ENCODE data around the gene ADGRA1.
"Not testable (repeated sequence)": the region's sequence is repeated elsewhere in the genome, so short reads cannot be mapped to it uniquely, and the experiment has no call there.

The ADGRA1 gene

GRCh38 chr10:133165556-133166503 is 78.1 kb downstream of the ADGRA1 start:
- DNase-seq, result no peak

- DNase-seq, result no peak
Observed at GRCh38 chr10:133166504-133166827, 78.7 kb downstream of the ADGRA1 start.

- no peak for DNase-seq
Observed at GRCh38 chr10:133166828-133167692, 79.3 kb downstream of the ADGRA1 start.

DNA sequence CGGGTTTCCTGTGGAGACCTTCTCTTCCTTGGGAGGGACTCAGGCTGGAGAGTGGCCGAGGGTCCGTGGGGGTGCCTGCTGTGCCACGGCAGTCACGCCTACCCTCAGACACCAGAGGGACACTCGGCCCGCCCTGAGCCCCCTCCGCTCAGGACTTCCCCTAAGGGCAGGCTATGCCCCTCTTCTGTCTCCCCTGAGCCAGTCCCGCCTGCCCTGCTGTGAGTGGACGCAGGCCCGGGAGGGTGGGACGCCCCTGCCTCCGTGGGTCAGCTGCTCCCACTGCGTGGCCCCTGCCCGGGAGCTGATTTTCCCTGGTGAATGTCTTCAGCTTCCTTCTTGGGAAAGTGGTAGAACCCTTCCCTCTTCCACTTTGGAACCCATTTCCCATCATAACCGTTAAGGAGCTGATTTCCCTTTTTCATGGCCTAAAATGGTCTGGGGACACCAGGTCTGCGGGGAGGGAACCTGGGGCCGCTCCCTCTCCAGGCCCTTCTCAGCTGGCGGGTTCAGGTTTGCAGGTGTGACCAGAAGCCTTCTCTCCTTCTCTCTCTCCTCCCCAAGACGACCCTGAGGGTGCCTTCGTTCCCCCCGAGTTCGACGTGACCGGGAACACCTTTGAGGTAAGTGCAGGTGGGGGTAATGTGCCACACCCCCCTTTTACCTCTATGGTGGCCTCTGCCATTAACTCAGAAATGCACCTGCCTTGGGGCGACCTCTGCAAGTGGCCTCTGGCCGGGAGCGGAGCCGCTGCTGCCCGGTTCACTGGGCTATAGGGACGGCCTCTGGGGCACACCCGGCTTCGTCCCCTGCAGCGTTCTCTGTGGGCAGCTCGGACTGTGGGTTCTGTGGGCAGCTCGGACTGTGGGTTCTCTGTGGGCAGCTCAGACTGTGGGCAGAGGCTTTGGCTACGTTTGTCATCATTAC is 80.2 kb downstream of the ADGRA1 start:
- DNase-seq, result no peak

- no peak for DNase-seq
Observed at GRCh38 chr10:133168617-133169031, 80.9 kb downstream of the ADGRA1 start.

DNA sequence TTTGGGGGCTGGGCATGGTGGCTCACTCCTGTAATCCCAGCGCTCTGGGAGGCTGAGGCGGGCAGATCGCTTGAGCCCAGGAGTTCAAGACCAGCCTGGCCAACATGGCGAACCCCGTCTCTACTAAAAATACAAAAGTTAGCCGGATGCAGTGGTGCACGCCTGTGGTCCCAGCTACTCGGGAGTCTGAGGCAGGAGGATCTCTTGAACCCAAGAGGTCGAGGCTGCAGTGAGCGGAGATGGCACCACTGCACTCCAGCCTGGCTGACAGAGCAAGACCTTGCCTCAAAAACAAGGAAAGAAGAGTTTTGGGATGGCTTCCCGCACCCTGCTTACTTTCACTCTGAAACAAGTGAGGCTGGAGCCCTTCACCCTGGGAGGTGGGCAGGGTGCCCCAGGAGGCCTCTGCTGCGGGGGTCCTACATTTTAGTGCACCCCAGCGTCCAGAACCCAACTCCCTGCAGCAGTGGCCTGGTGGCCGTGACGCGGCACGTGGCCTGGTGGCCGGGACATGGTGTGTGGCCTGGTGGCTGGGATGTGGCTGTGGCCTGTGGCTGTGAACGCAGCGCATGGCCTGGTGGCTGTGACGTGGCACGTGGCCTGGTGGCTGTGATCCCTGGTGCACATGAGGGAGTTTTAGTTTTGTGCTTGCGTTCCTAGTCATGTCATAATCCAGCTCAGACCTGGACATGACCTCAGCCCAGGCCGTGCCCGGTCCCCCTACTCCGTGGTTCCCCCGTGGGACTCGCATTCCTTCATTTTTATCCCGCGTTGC is 81.6 kb downstream of the ADGRA1 start:
- no peak for DNase-seq

DNA sequence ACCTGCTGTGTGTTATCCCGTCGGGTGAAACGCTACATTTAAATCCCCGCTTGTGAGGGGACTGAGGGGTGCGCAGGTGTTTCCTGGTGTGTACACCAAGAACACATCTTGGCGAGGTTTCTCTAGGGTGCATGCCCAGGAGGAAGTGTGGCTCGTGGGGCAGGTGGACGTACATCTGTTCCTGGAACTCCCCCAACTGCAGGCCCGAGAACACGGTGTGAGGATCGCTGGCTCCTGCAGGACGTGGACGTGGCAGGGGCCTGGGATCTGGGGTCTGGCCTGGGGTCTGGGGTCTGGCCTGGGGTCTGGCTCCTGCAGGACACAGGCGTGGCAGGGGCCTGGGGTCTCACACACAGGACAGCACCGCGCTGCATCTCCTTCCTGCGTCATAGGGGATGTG is 82.4 kb downstream of the ADGRA1 start:
- DNase-seq, result no peak

DNA sequence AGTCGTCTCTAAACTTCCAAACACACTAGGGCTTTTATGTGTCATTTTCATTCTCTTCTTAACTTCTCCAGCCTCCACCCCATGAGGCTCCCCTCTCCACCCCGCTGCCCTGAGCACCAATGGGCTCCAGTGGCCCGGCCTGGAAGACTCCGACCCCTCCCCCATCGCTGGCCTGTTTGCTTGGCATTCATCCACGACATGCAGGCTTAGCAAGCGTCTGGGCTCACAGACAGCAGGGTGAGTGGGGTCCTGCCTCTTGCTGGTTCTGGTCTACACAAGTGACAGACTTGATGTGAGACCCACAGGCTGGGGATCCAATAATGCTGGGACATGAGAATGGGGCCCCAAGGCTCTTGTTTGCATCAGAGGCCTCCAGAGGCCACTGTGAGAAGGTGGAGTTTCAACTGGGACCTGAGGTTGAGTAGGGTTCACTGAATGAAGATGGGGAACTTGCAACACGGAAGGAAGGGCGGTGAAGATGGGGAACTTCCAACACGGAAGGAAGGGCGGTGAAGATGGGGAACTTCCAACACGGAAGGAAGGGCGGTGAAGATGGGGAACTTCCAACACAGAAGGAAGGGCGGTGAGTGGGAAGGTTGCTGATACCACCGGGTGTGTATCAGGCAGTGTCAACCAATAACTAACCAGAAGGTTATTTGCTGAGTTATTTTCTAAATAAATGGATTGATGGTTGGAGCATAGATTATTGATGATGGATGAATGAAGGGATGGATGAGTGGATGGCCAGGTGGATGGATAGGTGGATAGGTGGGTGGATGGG is 86.3 kb downstream of the ADGRA1 start:
- no peak for DNase-seq

- no peak for DNase-seq
Observed at GRCh38 chr10:133174689-133175263, 87.1 kb downstream of the ADGRA1 start.

DNA sequence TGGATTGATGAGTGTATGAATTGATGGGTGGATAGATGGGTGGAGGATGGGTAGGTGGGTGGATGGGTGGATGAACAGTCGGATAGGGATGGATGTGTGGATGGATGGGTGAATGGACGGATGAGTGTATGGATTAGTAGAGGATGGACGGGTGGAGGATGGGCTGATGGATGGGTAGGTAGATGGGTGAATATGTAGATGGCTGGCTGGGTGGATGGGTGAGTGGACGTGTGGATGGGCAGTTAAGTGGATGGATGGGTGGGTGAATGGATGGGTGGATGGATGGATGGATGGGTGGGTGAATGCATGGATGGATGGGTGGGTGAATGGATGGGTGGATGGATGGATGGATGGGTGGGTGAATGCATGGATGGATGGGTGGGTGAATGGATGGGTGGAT is 87.9 kb downstream of the ADGRA1 start:
- not testable (repeated sequence) for DNase-seq

- DNase-seq, result no peak
Observed at GRCh38 chr10:133176546-133176945, 88.8 kb downstream of the ADGRA1 start.

DNA sequence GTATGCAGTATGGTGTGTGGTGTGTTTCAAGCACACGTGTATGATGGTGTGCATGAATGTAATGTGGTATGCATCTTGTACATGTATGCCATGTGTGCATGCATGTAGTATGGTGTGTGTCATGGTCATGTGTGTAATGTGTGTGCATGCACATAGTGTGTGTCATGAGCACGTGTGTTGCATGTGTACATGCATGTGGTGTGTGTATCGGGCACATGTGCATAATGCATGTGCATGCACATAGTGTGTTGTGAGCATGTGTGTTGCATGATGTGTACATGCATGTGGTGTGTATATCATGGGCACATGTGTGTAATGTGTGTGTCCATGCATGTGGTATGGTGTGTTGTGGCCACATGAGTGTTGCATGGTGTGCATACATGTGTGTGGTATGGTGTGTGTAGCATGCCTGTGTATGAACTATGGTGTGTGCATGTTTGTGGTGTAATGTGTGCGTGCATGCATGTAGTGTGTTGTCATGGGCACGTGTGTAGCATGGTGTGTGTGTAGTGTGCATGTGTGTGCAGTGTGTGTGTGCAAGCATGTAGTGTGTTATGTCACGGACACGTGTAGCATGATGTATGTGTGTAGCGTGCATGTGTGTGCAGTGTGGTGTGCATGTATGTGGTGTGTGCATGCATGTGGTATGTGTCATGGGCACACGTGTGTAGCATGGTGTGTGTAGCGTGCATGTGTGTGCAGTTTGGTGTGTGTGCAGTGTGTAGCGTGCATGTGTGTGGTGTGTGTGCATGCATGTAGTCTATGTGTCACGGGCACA is 89.8 kb downstream of the ADGRA1 start:
- DNase-seq, result no peak

GRCh38 chr10:133178357-133179127 is 90.8 kb downstream of the ADGRA1 start:
- DNase-seq, result no peak

- no peak for DNase-seq
Observed at GRCh38 chr10:133179128-133179520, 91.4 kb downstream of the ADGRA1 start.

- DNase-seq, result no peak
Observed at GRCh38 chr10:133179651-133180050, 91.9 kb downstream of the ADGRA1 start.

DNA sequence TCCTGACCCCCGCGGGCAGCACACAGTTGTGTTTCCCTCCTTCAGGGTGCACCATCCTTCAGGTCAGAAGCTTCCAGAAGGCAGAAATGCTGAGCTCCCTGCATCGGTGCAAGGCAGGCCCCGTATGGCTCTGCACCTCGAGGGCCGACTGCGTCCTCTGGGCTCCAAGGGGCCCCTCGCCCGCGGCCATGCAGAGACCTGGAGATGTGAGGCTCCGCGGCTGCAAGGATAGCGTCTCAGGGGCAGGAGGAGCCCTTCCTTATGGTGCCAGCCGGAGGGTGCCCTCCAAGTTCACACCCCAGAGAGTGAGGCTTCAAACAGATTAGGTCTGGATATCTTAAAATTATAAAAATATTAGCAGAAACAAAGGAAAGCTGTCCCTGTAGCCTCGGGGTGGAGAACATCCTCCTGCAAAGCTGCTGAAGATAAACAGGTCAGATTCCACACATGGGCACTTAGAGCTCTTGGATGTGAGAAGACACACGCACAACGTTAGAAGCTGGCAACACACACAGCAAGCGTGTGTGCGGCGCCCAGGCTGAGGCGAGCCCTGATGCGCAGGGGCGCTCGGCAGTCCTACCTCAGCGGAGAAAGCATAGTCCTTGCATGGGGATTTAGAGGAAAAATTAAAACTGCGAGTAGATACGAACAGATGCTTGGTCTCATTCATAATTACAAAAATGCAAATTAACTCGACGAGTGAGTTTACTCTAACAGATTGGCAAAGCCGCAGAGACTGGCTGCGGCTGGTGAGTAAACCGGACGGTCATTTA is 92.7 kb downstream of the ADGRA1 start:
- no peak for DNase-seq

- DNase-seq, result no peak
Observed at GRCh38 chr10:133180965-133181639, 93.4 kb downstream of the ADGRA1 start.

Data from NCI-H1105 treated with DMSO at 0.1 percent for 48 hours (cell line).